ENCODE data around the gene PHACTR2. TPM values are rescaled to one million over a fixed set of nuclear protein-coding genes. Genes with fewer than 3 reads are reported as not detected.
A peak's percentile ranks its signal among the peaks of the same experiment; 100 is the strongest.

The PHACTR2 gene
- total RNA-seq, 4 donors from 2014 or later, result 39.8 to 99.0 (median 49.3) TPM

GRCh38 chr6:143692696-143693095, 14.9 kb downstream of the PHACTR2 start:
- TF ChIP-seq POLR2A (IDR thresholded peaks at IDR 0.05) (no peak), CTCF (IDR thresholded peaks at IDR 0.05) (no peak)
- Histone ChIP-seq H3K27me3 (no peaks in the 10 kb centered on the region), H3K9me3 (no peaks in the 10 kb centered on the region), H3K27ac (peak overlapping the region in 1 of 4 donors; percentile 29), H3K36me3 (no peaks in the 10 kb centered on the region), H3K4me1 (peaks cover 0 to 28% (median 0%) of the 10 kb centered on the region in 4 donors), H3K4me3 (no peak overlapping the region)
- DNase-seq, result no peak

GRCh38 chr6:143694013-143694412, 16.2 kb downstream of the PHACTR2 start:
- no peak for DNase-seq
- peaks cover 0 to 28% (median 0%) of the 10 kb centered on the region in 4 donors for H3K4me1 ChIP-seq
- no peak for TF ChIP-seq CTCF (IDR thresholded peaks at IDR 0.05)
- no peak for TF ChIP-seq POLR2A (IDR thresholded peaks at IDR 0.05)
- no peaks in the 10 kb centered on the region for H3K36me3 ChIP-seq
- H3K27me3 ChIP-seq, result no peaks in the 10 kb centered on the region
- no peak overlapping the region for H3K27ac ChIP-seq
- H3K4me3 ChIP-seq, result no peak overlapping the region
- H3K9me3 ChIP-seq, result no peaks in the 10 kb centered on the region

GRCh38 chr6:143694560-143694959, 16.8 kb downstream of the PHACTR2 start:
- TF ChIP-seq CTCF (IDR thresholded peaks at IDR 0.05), result no peak
- no peak for TF ChIP-seq POLR2A (IDR thresholded peaks at IDR 0.05)
- H3K36me3 ChIP-seq, result no peaks in the 10 kb centered on the region
- no peak for DNase-seq
- H3K4me1 ChIP-seq, result peaks cover 0 to 28% (median 0%) of the 10 kb centered on the region in 4 donors
- no peak overlapping the region for H3K27ac ChIP-seq
- H3K4me3 ChIP-seq, result no peak overlapping the region
- no peaks in the 10 kb centered on the region for H3K9me3 ChIP-seq
- no peaks in the 10 kb centered on the region for H3K27me3 ChIP-seq

- H3K9me3 ChIP-seq, result no peaks in the 10 kb centered on the region
- no peak overlapping the region for H3K27ac ChIP-seq
- no peak for TF ChIP-seq CTCF (IDR thresholded peaks at IDR 0.05)
- no peak for TF ChIP-seq POLR2A (IDR thresholded peaks at IDR 0.05)
- peaks cover 0 to 31% (median 0%) of the 10 kb centered on the region in 4 donors for H3K4me1 ChIP-seq
- DNase-seq, result no peak
- no peaks in the 10 kb centered on the region for H3K36me3 ChIP-seq
- H3K4me3 ChIP-seq, result no peak overlapping the region
- H3K27me3 ChIP-seq, result no peaks in the 10 kb centered on the region
These were observed 17.6 kb downstream of the PHACTR2 start for GRCh38 chr6:143695130-143695968.

GRCh38 chr6:143695969-143696663, 18.4 kb downstream of the PHACTR2 start:
- Histone ChIP-seq H3K27me3 (no peaks in the 10 kb centered on the region), H3K9me3 (no peaks in the 10 kb centered on the region), H3K27ac (no peak overlapping the region), H3K4me3 (no peak overlapping the region), H3K4me1 (peaks cover 0 to 32% (median 0%) of the 10 kb centered on the region in 4 donors), H3K36me3 (no peaks in the 10 kb centered on the region)
- TF ChIP-seq POLR2A (IDR thresholded peaks at IDR 0.05), result no peak
- TF ChIP-seq CTCF (IDR thresholded peaks at IDR 0.05), result no peak
- DNase-seq, result no peak
